Left renal cortex interstitium (tissue), 4 donors: Measurements from ENCODE around the gene PLG. TPM values are rescaled to one million over a fixed set of nuclear protein-coding genes. Genes with fewer than 3 reads are reported as not detected.
A peak's percentile ranks its signal among the peaks of the same experiment; 100 is the strongest.
"Not testable (repeated sequence)": the region's sequence is repeated elsewhere in the genome, so short reads cannot be mapped to it uniquely, and the experiment has no call there.

Experiments used
- DNase-seq, 4 donors: peaks; one replicate each; pipeline ENCODE4 v3.0.0-alpha.2; 2013; ENCODE audit warnings: low read depth in 4 of 4, low spot score in 2 of 4, missing footprints in 1 of 4
- polyA plus RNA-seq, 4 donors: library from polyadenylated mRNA; unstranded; fragments of 120-200 nt; gene quantifications; one replicate each; pipeline ENCODE4 v1.2.1, GENCODE V29; 2013; ENCODE audit not compliant: insufficient read length in 4 of 4

Gene PLG
- polyA plus RNA-seq: 10 to 100 TPM in 3 of 4 donors, 1 to 10 TPM in 1; 1.7 to 24.9 (median 18.3) TPM

- not testable (repeated sequence) for DNase-seq
Observed at GRCh38 chr6:160701918-160702680, at the start of gene PLG. PLG (plus strand) TSS chr6:160702244; CDS start chr6:160702305, 61 bp downstream.

DNA sequence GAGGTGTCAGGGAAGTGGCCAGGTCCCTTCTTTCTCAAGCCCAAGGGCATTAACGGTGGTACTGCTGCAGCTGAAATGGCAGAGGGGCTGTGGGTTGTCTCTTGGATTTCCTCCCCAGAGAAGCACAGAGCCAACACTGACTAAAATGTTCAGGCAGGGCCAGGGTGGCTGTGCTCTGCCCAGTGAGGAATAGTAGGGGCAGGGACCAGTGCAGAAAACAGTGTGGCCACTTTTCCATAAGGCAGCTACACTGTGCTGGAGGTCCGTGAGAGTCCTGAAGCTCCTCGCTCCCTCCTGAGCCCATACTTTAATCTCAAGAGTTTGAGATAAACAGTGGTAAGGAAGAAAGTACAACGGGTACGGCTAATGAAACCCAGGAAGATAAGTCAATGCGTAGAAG, 42.5 kb upstream of the PLG start:
- DNase-seq: no peak

GRCh38 chr6:160661216-160661615, 40.8 kb upstream of the PLG start:
- DNase-seq: no peak

GRCh38 chr6:160662429-160662828, 39.6 kb upstream of the PLG start:
- no peak for DNase-seq

DNA sequence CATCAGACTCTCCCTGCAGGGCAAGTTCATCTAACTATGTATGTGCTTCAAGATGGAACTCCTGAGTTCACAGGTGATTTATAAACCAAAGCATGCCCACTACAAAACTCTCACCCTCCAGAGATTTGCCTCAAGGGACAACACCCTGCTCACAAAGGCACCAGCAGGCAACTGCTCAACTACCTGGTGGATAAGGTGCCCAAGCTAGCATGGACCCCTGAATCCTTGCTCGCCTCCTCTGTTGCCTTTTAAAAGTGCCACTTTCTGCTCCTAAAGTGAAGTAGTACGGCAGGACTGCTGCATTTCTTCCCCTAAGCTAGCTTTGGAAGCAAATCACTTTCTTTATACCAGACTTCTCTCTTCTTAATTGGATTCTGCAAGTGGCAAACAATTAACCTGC, 39.2 kb upstream of the PLG start:
- no peak for DNase-seq

DNA sequence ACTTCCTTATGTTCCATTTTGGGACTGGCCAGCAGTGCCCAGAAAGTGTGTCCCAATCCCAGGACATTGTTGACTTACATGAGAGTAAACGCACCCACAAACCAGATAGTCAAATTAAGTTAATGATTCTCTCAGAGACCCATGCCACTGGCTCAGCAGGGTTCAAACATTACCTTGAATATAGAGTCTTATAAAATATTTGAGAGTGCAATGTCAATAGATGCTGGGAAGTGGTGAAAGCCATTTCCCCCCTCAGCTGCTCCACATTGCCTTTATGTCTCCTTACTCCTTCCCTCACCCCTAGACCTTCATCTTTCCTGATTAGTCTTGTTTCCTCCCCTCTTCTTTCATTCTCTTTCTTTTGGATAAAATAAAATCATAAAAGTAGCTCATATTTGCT, 37.8 kb upstream of the PLG start, which contains the start of gene LPA:
Gene LPA (minus strand): TSS at position 78 of the 400 bp plus-strand sequence. CDS start 61 bp downstream, at position 17.
- DNase-seq: not testable (repeated sequence)

- DNase-seq: no peak
Observed at GRCh38 chr6:160667639-160668481, 34.2 kb upstream of the PLG start.

DNA sequence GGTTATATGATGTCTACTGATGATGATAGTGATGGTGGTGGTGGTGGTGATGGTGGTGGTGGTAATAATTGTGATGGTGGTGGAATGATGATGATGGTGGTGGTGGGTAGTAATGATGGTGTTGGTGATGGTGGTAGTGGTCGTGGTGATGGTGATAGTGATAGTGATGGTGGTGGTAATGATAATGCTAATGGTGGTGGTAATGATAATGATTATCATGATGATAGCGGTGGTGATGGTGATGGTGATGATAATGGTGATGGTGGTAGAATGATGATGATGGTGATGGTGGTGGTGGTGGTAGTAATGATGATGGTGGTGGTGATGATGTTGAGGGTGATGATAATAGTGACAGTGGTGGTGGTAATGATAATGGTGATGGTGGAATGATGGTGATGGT, 33.5 kb upstream of the PLG start:
- DNase-seq: no peak

DNA sequence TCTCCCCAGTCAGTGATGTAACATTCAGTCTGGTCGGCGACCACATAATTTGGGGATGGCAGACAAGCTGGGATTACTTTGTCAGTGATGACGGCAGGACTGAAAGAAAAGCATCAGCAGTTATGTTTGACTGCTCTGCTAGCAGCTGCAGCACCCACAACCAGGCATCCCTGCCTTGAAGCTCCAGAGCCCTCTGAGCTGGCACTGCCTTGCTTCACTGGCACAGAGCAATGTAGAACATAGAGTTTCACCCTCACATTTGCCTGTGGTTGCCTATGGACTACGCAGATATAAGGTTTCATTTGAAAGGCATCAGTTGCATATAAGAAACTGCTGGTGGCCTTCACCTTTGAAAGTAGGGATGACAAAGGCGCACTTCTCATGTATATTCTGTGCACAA, 25.6 kb upstream of the PLG start:
- DNase-seq: not testable (repeated sequence)

- no peak for DNase-seq
Observed at GRCh38 chr6:160678230-160678629, 23.8 kb upstream of the PLG start.

- peak in 1 of 4 donors; percentile 2 for DNase-seq
Observed at GRCh38 chr6:160678744-160679401, 23.2 kb upstream of the PLG start.

DNA sequence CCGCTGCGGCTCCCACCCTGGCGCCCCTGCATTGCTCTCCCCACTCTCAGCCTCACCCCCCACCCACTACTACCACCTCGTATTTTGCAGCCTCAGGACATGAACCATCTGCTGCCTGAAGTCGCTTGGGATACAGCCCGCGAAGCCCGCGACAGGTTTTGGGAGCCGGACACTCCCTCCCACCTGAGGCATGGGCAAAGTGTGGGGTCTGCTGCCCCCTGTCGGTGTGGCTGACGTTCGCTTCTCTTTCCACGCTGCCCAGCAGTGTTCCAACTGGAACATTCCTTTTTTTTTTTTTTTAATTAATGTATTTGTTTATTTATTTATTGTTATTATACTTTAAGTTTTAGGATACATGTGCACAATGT, 22.7 kb upstream of the PLG start:
- DNase-seq: peak in 1 of 4 donors; percentile 10

DNA sequence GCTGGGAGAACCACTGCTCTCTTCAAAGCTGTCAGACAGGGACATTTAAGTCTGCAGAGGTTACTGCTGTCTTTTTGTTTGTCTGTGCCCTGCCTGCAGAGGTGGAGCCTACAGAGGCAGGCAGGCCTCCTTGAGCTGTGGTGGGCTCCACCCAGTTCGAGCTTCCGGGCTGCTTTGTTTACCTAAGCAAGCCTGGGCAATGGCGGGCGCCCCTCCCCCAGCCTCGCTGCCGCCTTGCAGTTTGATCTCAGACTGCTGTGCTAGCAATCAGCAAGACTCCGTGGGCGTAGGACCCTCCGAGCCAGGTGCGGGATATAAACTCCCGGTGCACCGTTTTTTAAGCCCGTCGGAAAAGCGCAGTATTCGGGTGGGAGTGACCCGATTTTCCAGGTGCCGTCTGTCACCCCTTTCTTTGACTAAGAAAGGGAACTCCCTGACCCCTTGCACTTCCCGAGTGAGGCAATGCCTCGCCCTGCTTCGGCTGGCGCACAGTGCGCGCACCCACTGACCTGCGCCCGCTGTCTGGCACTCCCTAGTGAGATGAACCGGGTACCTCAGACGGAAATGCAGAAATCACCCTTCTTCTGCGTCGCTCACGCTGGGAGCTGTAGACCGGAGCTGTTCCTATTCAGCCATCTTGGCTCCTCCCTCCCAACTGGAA, 16.8 kb upstream of the PLG start:
- DNase-seq: not testable (repeated sequence)

GRCh38 chr6:160685762-160686450, 16.1 kb upstream of the PLG start:
- DNase-seq: no peak

DNA sequence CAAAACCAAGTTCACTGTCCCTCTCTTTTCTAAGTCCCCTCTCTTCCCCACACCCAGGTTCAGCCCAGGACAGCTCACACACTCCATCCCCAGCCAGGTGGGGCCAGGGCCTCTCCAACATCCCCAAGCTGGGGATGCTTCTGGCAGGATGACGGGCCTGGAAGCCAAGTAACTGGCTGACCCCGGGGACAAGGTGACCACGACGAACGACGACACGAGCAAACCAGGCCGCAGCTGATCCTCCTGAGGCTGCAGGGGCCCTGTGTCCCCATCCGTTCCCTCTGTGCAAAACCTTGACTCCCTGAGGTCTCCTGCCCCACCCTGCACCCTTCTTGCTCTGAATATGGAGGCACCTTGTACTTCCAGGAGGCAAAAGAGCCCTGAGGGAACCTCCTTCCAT, 11.6 kb upstream of the PLG start:
- no peak for DNase-seq

DNA sequence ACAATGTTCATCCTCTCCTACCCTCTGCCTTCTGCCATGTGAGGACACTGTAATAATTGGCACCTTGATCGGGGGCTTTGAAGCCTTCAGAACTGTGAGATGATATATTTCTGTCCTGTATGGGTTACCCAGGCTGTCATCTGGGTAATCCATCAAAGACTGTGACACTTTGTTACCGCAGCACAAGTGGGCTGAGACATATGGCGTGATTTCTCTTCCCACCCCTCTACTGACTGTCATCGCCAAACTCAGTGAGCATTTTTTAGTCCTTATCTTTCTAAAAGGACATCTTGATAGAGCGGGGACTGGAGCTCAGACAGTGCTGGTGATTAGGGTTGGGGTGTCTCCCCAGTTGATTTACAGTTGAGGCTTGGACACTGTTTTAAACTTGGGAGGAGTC, 10.4 kb upstream of the PLG start:
- DNase-seq: no peak

- DNase-seq: no peak
Observed at GRCh38 chr6:160692369-160692959, 9.6 kb upstream of the PLG start.

GRCh38 chr6:160695025-160695424, 7.0 kb upstream of the PLG start:
- DNase-seq: not testable (repeated sequence)

DNA sequence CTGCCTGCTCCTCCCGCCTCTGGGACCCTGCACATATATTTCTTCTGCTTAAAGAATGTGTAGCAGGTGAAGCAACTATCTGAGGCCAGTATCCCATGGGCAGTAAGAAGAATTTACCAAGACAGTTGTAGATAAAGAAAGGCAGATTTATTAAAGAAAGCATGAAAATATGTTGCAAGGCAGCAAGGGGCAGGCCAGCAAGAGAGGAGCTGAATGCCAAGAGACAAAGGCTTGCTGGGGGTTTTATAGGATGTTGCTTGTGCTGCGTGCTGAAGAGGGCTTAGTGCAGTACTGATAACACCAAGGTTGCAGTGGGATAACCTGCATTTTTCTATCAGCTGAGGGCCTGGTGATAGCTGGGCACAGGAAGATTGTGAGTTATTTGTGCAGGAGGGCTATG, 6.4 kb upstream of the PLG start:
- not testable (repeated sequence) for DNase-seq

DNA sequence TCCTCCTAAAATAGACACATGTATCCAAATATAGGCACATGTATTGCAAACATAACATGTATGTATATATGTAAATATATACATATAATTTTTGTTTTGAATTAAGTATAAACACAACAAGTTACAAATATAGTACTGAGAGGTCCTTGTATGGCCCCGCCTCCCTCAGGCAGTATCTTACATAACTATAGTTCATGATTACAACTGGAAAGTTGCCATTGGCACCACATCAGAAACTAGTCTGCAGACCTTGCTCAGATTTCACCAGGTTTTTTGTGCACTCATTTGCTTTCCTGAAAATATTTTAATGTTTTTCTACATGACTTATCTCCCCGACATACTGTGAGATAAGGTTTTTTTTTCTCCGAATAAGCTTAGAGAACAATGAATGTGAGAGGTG, 5.2 kb upstream of the PLG start:
- not testable (repeated sequence) for DNase-seq
